A549 (cell line): ENCODE data around the gene ZNF20.
"Not testable (repeated sequence)": the region's sequence is repeated elsewhere in the genome, so short reads cannot be mapped to it uniquely, and the experiment has no call there.

Experiments
- EP300 ChIP-seq, 2 experiments: fragments of >200 bp; sonication (Bioruptor Twin); formaldehyde crosslinking; IDR thresholded peaks; 2 replicates in 1 of 2; 3 replicates in 1 of 2; pipeline ENCODE4 v1.6.1; 2016 to 2017
- TF ChIP-seq, protein P1 (sequence below): fragments of >200 bp; sonication (Bioruptor Twin); formaldehyde crosslinking; IDR thresholded peaks from 3 replicates; pipeline ENCODE4 v1.5.1; 2016

DNA sequence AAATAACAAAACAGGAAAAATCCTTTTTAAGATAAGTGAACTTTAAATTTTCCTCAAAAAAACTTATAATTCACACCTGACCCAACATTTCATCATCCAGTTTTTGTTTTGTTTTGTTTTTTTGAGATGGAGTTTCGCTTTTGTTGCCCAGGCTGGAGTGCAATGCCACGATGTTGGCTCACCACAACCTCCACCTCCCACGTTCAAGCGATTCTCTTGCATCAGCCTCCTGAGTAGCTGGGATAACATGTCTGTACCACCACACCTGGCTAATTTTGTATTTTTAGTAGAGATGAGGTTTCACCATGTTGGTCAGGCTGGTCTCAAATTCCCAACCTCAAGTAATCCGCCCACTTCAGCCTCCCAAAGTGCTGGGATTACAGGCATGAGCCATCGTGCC lies 56.8 kb downstream of the ZNF20 start:
- TF ChIP-seq, protein P1, sequence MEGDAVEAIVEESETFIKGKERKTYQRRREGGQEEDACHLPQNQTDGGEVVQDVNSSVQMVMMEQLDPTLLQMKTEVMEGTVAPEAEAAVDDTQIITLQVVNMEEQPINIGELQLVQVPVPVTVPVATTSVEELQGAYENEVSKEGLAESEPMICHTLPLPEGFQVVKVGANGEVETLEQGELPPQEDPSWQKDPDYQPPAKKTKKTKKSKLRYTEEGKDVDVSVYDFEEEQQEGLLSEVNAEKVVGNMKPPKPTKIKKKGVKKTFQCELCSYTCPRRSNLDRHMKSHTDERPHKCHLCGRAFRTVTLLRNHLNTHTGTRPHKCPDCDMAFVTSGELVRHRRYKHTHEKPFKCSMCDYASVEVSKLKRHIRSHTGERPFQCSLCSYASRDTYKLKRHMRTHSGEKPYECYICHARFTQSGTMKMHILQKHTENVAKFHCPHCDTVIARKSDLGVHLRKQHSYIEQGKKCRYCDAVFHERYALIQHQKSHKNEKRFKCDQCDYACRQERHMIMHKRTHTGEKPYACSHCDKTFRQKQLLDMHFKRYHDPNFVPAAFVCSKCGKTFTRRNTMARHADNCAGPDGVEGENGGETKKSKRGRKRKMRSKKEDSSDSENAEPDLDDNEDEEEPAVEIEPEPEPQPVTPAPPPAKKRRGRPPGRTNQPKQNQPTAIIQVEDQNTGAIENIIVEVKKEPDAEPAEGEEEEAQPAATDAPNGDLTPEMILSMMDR: not testable (repeated sequence)
- TF ChIP-seq EP300 (IDR thresholded peaks at IDR 0.05): not testable (repeated sequence)
